ENCODE measurements around the gene WASL. TPM values are rescaled to one million over a fixed set of nuclear protein-coding genes. Genes with fewer than 3 reads are reported as not detected.

The WASL gene
- total RNA-seq, 1 experiment from 2014 or later = 8.5 TPM

GRCh38 chr7:123640583-123640982 lies 108.2 kb downstream of the WASL start:
- TF ChIP-seq EZH2 (IDR thresholded peaks at IDR 0.05; ENCODE audit: low read length, unreplicated experiment) (no peak), EZH2phosphoT487 (IDR thresholded peaks at IDR 0.05; ENCODE audit: borderline replicate concordance, low read length) (no peak)
- Histone ChIP-seq H3K27me3 (ENCODE audit: low read length) (no peaks in the 10 kb centered on the region), H3F3A (ENCODE audit: low read length, unreplicated experiment) (no peaks in the 10 kb centered on the region), H4K20me1 (ENCODE audit: low read length) (no peaks in the 10 kb centered on the region), H3K9ac (ENCODE audit: low read length) (no peak overlapping the region), H3K27ac (ENCODE audit: low read length) (no peak overlapping the region), H3K4me2 (ENCODE audit: low read length) (no peak overlapping the region), H3K4me3 (ENCODE audit: low read length) (no peak overlapping the region), H3K9me3 (ENCODE audit: low read length) (no peaks in the 10 kb centered on the region), H3K36me3 (ENCODE audit: low read depth, low read length) (no peaks in the 10 kb centered on the region), H2AFZ (ENCODE audit: low read length) (no peak overlapping the region), H3K79me2 (ENCODE audit: low read length) (no peaks in the 10 kb centered on the region), H3K4me1 (ENCODE audit: insufficient read depth, low read length) (peaks cover 19% of the 10 kb centered on the region), H3K9me2 (replicated peaks; ENCODE audit: low read length) (no peaks in the 10 kb centered on the region)
- POLR2A ChIA-PET (ENCODE audit: unreplicated experiment) = no interaction called here
- DNase-seq (no peak), ATAC-seq (no peak)
- CTCF ChIA-PET = no interaction called here
- BruUV-seq (replicated peaks) = no TSS peak
- intact Hi-C loops (cut with micrococcal nuclease) = no loop called here

- no peak for ATAC-seq
- Histone ChIP-seq H3F3A (ENCODE audit: low read length, unreplicated experiment) (no peaks in the 10 kb centered on the region), H3K36me3 (ENCODE audit: low read depth, low read length) (no peaks in the 10 kb centered on the region), H2AFZ (ENCODE audit: low read length) (no peak overlapping the region), H3K27me3 (ENCODE audit: low read length) (no peaks in the 10 kb centered on the region), H3K9me2 (replicated peaks; ENCODE audit: low read length) (no peaks in the 10 kb centered on the region), H4K20me1 (ENCODE audit: low read length) (no peaks in the 10 kb centered on the region), H3K79me2 (ENCODE audit: low read length) (no peaks in the 10 kb centered on the region), H3K9ac (ENCODE audit: low read length) (no peak overlapping the region), H3K4me2 (ENCODE audit: low read length) (no peak overlapping the region), H3K27ac (ENCODE audit: low read length) (no peak overlapping the region), H3K4me1 (ENCODE audit: insufficient read depth, low read length) (peaks cover 19% of the 10 kb centered on the region), H3K4me3 (ENCODE audit: low read length) (no peak overlapping the region), H3K9me3 (ENCODE audit: low read length) (no peaks in the 10 kb centered on the region)
- no TSS peak for BruUV-seq (replicated peaks)
- intact Hi-C loops (cut with micrococcal nuclease) = loop anchor here (5.0 kb wide), 1 partner anchor 57 kb away; no protein-coding TSS in a partner anchor
- ChIA-PET CTCF (no interaction called here), POLR2A (ENCODE audit: unreplicated experiment) (no interaction called here)
- TF ChIP-seq CTCF (conservative IDR thresholded peaks at IDR 0.05; ENCODE audit: low read depth, low read length) (no peak), EZH2 (IDR thresholded peaks at IDR 0.05; ENCODE audit: low read length, unreplicated experiment) (no peak)
- DNase-seq = no peak
These were observed 109.2 kb downstream of the WASL start for GRCh38 chr7:123639631-123640030.

GRCh38 chr7:123637878-123638277 lies 110.9 kb downstream of the WASL start:
- H4K20me1 ChIP-seq (ENCODE audit: low read length) = no peaks in the 10 kb centered on the region
- TF ChIP-seq CTCF (conservative IDR thresholded peaks at IDR 0.05; ENCODE audit: low read depth, low read length) = no peak

More at GRCh38 chr7:123637878-123638277, 110.9 kb downstream of the WASL start:
- ATAC-seq (no peak), DNase-seq (no peak)
- Histone ChIP-seq H3K9me3 (ENCODE audit: low read length) (no peaks in the 10 kb centered on the region), H3F3A (ENCODE audit: low read length, unreplicated experiment) (no peaks in the 10 kb centered on the region), H3K27ac (ENCODE audit: low read length) (no peak overlapping the region), H3K4me1 (ENCODE audit: insufficient read depth, low read length) (peaks cover 15% of the 10 kb centered on the region), H3K4me2 (ENCODE audit: low read length) (no peak overlapping the region), H3K79me2 (ENCODE audit: low read length) (no peaks in the 10 kb centered on the region), H3K27me3 (ENCODE audit: low read length) (no peaks in the 10 kb centered on the region), H3K36me3 (ENCODE audit: low read depth, low read length) (no peaks in the 10 kb centered on the region), H3K4me3 (ENCODE audit: low read length) (no peak overlapping the region), H3K9me2 (replicated peaks; ENCODE audit: low read length) (no peaks in the 10 kb centered on the region), H2AFZ (ENCODE audit: low read length) (no peak overlapping the region), H3K9ac (ENCODE audit: low read length) (no peak overlapping the region)
- intact Hi-C loops (cut with micrococcal nuclease) = loop anchor here (5.0 kb wide), 1 partner anchor 56 kb away; no protein-coding TSS in a partner anchor
- POLR2A ChIA-PET (ENCODE audit: unreplicated experiment) = no interaction called here
- no TSS peak for BruUV-seq (replicated peaks)
- CTCF ChIA-PET = interaction anchor here (0.8 to 2.0 kb wide), 2 partner anchors 45 to 63 kb away, joined by 3 to 6 read pairs; no protein-coding TSS in a partner anchor
